Urinary bladder (tissue), 4 donors: Measurements from ENCODE around the gene PIGA. TPM values are rescaled to one million over a fixed set of nuclear protein-coding genes. Genes with fewer than 3 reads are reported as not detected.
"Not testable (repeated sequence)": the region's sequence is repeated elsewhere in the genome, so short reads cannot be mapped to it uniquely, and the experiment has no call there.

Experiments used
- DNase-seq: peaks from one replicate; pipeline ENCODE4 v3.0.0-alpha.2; 2015; ENCODE audit errors: extremely low spot score
- H3K27ac ChIP-seq: one replicate; pipeline ENCODE4 v1.5.1; 2013; ENCODE audit warnings: low read depth, mild to moderate bottlenecking, moderate library complexity
- H3K36me3 ChIP-seq: one replicate; pipeline ENCODE4 v1.6.1; 2013; ENCODE audit warnings: mild to moderate bottlenecking, moderate library complexity; ENCODE audit not compliant: insufficient read depth
- H3K4me1 ChIP-seq: one replicate; pipeline ENCODE4 v1.6.1; 2013; ENCODE audit warnings: mild to moderate bottlenecking, moderate library complexity; ENCODE audit not compliant: insufficient read depth
- H3K4me3 ChIP-seq: one replicate; pipeline ENCODE4 v1.5.1; 2013; ENCODE audit warnings: low read depth, low read length
- WGBS: extraction: QIAGEN DNeasy Blood & Tissue Kit; methylation state at CpG from one replicate; pipeline ENCODE4 v1.1.7; 2013; 5-methylcytosine and 5-hydroxymethylcytosine counted together
- polyA plus RNA-seq: library from polyadenylated mRNA; stranded (reverse); fragments of 200-250 nt; gene quantifications from one replicate; pipeline ENCODE4 v1.2.3, GENCODE V29; 2013
- total RNA-seq: library from RNA; depleted of rRNA; stranded (reverse); fragments of >200 nt; gene quantifications from one replicate; pipeline ENCODE4 v1.2.3, GENCODE V29; 2014
- donor health status: healthy with polysubstance abuse.
- donor health status: healthy.

Gene PIGA
- total and polyA plus RNA-seq, 2 donors: 6.3 to 26.6 TPM

DNA sequence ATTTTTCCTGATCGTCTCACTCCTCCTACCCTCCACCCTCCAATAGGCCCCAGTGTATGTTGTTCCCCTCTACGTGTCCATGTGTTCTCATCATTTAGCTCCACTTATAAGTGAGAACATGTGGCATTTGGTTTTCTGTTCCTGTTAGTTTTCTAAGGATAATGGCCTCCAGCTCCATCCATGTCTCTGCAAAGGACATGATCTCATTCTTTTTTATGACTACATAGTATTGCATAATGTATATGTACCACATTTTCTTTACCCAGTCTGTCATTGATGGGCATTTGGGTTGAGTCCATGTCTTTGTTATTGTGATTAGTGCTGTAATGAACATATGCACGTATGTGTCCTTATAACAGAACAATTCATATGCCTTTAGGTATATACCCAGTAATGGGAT lies 29.4 kb downstream of the PIGA start:
- DNase-seq, H3K27ac ChIP-seq, H3K4me3 ChIP-seq, H3K36me3 ChIP-seq, H3K4me1 ChIP-seq: not testable (repeated sequence)
- 86% methylated on average over 3 of the region's 3 CpGs for WGBS

DNA sequence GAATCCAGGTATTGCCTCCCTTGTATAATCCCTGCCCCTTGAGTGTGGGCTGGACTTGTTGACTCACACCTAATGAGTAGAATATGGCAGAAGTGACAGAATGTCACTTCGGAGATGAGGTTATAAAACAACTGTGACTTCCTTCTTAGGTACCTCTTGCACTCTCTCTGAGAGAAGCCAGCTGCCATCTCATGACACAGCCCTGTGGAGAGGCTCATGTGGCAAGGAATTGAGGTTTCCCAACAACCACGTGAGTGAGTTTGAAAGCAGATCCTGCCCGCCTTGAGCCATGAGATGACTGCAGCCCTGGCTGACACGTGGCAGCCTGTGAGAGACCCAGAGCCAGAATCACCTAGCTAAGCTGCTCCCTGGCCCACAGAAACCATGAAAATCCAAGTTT lies 33.4 kb downstream of the PIGA start:
- 45% methylated on average over 4 of the region's 4 CpGs for WGBS
- DNase-seq: no peak
- Histone ChIP-seq H3K27ac (no peak overlapping the region), H3K4me3 (no peak overlapping the region), H3K4me1 (no peaks in the 10 kb centered on the region), H3K36me3 (no peaks in the 10 kb centered on the region)

DNA sequence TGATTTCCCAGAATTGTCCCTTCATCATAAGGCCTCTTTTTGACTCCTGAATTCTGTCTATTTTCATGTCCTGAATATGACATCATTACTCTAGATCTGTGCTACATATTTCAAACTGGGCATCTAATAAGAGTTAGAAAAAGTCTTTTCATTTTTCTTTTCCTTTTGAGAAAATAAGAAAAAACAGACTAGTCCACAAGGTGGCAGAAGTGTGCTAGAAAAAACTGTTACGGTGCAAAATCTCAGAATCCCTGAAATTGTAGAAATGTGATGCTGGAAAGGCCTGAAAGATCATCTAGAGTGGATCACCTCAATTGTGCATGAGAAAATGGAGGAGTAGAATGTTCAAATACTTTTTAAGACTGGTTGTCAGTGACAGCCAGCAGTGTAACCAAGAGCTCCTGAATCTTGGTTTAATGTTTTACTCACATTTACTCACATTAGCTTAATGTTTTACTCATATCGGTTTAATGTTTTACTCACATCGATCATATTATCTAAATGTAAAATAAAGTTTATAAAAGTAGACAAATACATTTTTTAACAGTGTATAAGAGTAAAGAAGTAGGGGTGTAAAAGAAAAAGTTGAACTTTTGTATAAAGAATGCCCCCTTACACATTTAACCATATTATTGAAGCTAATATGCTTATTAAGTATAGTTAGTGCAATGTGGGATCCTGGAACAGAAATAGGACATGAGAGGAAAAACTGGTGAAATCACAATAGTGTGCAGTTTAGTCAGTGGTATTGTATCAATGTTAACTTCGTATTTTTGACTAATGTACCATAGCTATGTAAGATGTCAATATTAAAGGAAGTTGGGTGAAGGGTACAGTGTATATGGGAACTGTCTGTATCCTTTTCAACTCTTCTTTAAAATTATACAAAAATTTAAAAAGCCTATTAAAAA lies 35.1 kb downstream of the PIGA start:
- no peaks in the 10 kb centered on the region for H3K4me1 ChIP-seq
- DNase-seq: no peak
- H3K27ac ChIP-seq: no peak overlapping the region
- no peak overlapping the region for H3K4me3 ChIP-seq
- 61% methylated on average over 4 of the region's 4 CpGs for WGBS
- no peaks in the 10 kb centered on the region for H3K36me3 ChIP-seq

DNA sequence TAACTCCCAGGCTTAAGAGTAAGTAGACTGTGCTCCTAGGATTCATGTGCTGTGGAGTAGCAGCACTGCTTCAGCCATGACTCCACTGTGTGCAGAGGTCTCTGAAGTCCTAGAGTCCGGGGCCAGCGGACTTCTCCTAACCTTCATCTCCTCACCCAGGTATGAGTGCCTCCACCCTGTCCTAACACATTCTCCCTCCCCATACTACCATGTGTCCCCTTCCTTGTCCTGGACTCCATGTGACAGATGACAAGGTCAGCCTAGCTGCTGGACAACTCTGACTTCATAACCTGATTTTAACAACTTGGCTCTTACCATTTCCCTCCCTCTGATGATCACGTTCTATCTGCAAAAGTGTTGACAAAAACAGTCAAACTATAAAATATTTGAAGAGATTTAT lies 36.5 kb downstream of the PIGA start:
- H3K27ac ChIP-seq: no peak overlapping the region
- no peaks in the 10 kb centered on the region for H3K36me3 ChIP-seq
- H3K4me1 ChIP-seq: no peaks in the 10 kb centered on the region
- 80% methylated on average over 3 of the region's 3 CpGs for WGBS
- DNase-seq: no peak
- no peak overlapping the region for H3K4me3 ChIP-seq

DNA sequence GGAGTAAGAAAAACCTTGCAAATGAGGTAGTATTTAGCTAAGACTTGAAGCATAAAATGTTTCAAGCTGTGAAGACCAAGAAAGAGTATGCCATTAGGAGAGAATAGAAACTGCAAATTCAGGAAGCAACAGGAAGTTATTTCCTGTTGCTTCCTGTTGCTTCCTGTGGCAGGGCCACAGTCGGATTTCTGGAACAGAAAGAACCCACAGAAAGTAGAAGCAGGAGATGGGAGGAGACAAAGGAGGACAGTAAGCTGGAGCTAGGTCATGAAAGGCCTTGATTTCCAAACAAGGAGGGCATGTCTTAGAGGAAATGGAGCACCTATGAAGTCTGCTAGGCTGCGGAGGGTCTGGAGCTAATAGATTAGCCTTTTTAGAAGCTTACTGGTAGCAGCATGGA lies 37.1 kb downstream of the PIGA start:
- no peaks in the 10 kb centered on the region for H3K4me1 ChIP-seq
- H3K27ac ChIP-seq: no peak overlapping the region
- no peaks in the 10 kb centered on the region for H3K36me3 ChIP-seq
- no peak overlapping the region for H3K4me3 ChIP-seq
- 64% methylated on average over 2 of the region's 2 CpGs for WGBS
- no peak for DNase-seq

DNA sequence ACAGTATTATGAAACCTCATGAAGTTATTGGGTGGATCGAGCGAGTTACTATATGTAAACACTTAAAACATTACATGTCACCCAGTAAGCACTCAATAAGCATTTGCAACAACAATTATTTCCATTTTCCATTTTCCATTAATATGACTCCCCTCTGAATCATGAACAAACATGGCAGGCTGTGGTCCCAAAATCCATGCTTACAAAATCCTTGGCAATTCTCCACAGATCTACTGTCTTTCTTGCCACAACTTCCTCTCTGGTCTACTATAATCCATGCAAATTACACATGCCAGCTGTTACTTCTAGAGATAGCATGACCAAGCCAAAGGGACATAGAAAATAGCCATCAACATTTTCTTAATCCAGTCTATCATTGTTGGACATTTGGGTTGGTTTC lies 41.9 kb downstream of the PIGA start:
- Histone ChIP-seq H3K36me3 (no peaks in the 10 kb centered on the region), H3K4me1 (no peaks in the 10 kb centered on the region), H3K27ac (no peak overlapping the region), H3K4me3 (no peak overlapping the region)
- no peak for DNase-seq
- WGBS: 95% methylated on average over 2 of the region's 2 CpGs

DNA sequence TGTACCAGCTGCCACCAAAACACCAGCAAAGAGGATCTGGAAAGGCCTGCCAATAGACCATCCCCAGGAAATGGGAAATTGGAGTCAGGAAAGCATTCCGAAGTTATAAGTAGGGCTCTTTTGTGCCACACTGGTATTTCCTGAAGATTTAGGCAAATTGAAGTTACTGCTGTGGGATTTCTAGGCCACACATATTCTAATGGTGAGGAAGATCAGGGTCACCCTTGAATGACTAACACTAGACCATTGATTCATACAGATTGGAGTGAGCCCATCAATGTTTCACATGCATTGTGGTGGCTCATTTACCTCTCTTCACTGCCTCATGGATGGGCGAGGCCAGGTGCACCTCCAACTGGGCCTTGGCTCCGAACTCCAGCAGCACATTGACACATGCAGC lies 42.5 kb downstream of the PIGA start:
- 86% methylated on average over 3 of the region's 3 CpGs for WGBS
- H3K36me3 ChIP-seq: no peaks in the 10 kb centered on the region

DNA sequence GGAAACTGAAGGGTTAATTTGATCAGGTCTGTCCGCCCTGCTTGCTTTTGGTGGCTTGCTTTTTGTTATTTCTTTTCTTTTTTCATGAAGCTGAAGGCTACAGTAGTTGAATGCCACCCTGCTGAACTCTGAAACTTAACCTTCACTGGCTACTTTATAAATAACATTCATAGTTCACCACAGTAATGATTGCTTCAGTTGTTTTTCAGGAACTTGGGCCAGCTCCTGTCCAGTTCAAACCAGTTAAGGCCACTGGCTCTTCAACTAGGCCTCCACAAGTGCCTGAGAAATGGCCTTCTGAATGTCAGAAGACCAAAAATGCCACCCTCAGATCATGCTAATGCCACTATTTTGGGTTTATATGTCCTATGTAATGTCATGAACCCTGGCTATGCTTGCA lies 57.7 kb downstream of the PIGA start:
- 47% methylated on average over 1 of the region's 1 CpG for WGBS
- Histone ChIP-seq H3K27ac (no peak overlapping the region), H3K36me3 (no peaks in the 10 kb centered on the region), H3K4me1 (no peaks in the 10 kb centered on the region), H3K4me3 (no peak overlapping the region)
- DNase-seq: no peak

More for the DNA sequence above, 42.5 kb downstream of the PIGA start:
- Histone ChIP-seq H3K4me1 (no peaks in the 10 kb centered on the region), H3K27ac (no peak overlapping the region), H3K4me3 (no peak overlapping the region)
- no peak for DNase-seq

DNA sequence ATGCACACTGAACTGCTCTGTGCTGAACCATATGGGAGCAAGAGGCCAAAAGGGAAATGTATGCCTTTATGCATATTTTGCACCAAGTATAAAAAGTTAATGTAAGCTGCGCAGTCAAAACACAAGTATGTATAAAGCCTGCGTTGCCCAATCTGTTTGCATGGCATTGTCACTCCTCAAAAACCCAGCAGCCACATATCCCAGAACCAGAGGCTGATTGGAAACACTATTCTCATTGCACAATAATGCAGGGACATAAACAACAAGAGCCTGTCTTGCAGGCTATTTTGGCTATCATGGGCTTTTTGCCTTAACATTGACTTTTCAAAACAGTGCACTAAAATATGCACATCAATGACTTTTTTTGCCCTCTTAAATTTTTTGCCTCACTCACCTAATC lies 60.4 kb downstream of the PIGA start:
- Histone ChIP-seq H3K4me3 (no peak overlapping the region), H3K36me3 (no peaks in the 10 kb centered on the region), H3K4me1 (no peaks in the 10 kb centered on the region), H3K27ac (no peak overlapping the region)
- 85% methylated on average over 2 of the region's 2 CpGs for WGBS
- no peak for DNase-seq

DNA sequence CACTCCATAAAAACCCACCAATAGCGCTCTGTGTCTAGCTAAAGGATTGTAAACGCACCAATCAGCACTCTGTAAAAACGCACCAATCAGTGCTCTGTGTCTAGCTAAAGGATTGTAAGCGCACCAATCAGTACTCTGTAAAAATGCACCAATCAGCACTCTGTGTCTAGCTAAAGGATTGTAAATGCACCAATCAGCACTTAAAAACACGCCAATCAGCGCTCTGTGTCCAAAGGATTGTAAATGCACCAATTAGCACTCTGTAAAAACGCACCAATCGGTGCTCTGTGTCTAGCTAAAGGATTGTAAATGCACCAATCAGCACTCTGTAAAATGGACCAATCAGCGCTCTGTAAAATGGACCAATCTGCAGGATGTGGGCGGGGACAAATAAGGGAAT lies 62.0 kb downstream of the PIGA start:
- H3K4me3 ChIP-seq, H3K36me3 ChIP-seq, H3K4me1 ChIP-seq, H3K27ac ChIP-seq, DNase-seq: not testable (repeated sequence)
- 97% methylated on average over 10 of the region's 10 CpGs for WGBS

DNA sequence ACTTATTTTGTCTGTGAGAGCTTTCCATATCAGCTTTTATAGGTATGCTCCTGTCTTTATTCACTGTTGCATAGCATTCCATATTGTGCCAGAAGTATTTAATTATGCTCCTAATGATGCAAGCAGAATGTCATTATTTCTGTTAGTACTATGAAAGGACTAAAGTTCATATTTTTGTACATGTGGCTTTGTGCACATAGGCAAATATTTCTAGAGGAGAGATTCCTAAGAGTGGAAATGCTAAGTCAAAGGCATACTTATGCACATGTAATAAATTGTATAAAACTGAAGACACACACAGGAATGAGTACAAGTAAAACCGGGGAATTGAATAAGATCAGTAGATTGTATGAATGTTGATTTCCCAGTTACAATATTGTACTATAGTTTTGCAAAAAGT lies 63.6 kb downstream of the PIGA start:
- WGBS: 88% methylated on average over 1 of the region's 1 CpG

DNA sequence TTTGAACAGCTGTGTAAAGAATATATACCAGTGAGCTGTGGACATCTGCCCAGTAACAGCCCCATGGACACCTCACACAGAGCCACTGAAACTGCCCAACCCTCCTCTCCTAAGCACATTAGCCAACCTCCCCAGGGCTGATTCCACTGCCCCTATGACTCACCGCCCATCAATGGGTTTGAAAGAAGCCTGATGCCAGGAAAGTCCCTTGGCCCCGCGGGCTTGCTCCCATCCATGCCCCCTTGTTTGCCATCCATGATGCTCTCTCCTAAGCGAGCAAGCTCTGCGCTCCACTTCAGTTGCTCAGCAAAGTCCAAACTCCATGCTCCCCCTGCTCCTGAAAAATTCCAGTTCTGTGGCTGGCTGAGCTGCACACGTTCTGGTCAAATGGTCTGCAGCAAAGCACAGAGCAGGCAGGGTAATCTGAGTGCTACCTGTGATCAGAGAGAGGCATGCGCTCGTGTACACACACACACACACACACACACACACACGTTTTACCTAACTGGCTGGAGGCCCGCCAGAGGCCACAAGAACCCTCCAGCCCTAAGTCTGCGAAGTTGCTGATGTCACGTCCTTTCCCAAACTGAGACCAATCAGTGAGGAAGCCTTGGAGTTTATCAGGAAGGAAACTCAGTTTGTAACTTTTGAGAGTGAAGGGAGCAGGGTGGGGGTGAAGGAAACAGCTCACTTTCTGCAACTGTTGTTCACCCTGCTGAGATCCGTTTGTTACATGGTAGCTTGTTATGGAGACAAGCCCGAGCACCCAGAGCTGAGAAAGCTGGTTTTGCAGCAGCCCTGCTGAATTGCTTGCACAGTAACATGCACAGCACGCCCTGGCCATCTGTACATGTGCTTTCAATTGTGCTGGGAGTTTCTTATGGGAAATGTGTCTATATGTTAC lies 65.5 kb downstream of the PIGA start, which contains the start of gene ASB9:
TSS of gene ASB9 (minus strand) at position 466 of the 904 bp plus-strand sequence. CDS start at position 257, 209 bp downstream.
- H3K36me3 ChIP-seq: no peaks in the 10 kb centered on the region
- WGBS: 25% methylated on average over 15 of the region's 15 CpGs
- H3K4me3 ChIP-seq: no peak within 1 kb of the TSS
- no peak for DNase-seq
- H3K4me1 ChIP-seq: no peaks in the 10 kb centered on the region
- H3K27ac ChIP-seq: no peak within 1 kb of the TSS

More for the DNA sequence above, 63.6 kb downstream of the PIGA start:
- DNase-seq: no peak
- no peak overlapping the region for H3K4me3 ChIP-seq
- no peaks in the 10 kb centered on the region for H3K4me1 ChIP-seq
- H3K36me3 ChIP-seq: no peaks in the 10 kb centered on the region
- H3K27ac ChIP-seq: no peak overlapping the region
